ENCODE measurements around the gene CACNA2D4. TPM values are rescaled to one million over a fixed set of nuclear protein-coding genes. Genes with fewer than 3 reads are reported as not detected.

Gene CACNA2D4
- total RNA-seq, 1 experiment from 2014 or later: 1.7 TPM

GRCh38 chr12:1810201-1810930, 108.1 kb downstream of the CACNA2D4 start:
- intact Hi-C loops (cut with micrococcal nuclease): no loop called here
- ATAC-seq (no peak), DNase-seq (ENCODE audit: low read depth, low spot score) (no peak)
- no peaks in the 10 kb centered on the region for H3K36me3 ChIP-seq (ENCODE audit: control insufficient read depth in 1 of 2, insufficient read depth in 2 of 2, low read length in 2 of 2)
- H3K27ac ChIP-seq (ENCODE audit: low read depth, low read length): no peak overlapping the region
- no peaks in the 10 kb centered on the region for H3K79me2 ChIP-seq (ENCODE audit: insufficient read depth, low read length)
- TF ChIP-seq FOSL1 (IDR thresholded peaks at IDR 0.05; ENCODE audit: low read depth): no peak
- TF ChIP-seq CEBPB (IDR thresholded peaks at IDR 0.05; ENCODE audit: low read depth): no peak
- no peak for TF ChIP-seq JUND (IDR thresholded peaks at IDR 0.05)
- no peak for TF ChIP-seq YY1 (IDR thresholded peaks at IDR 0.05; ENCODE audit: extremely low read depth, insufficient replicate concordance, low read depth, low read length)
- TF ChIP-seq EZH2 (IDR thresholded peaks at IDR 0.05): no peak
- no peak for TF ChIP-seq REST (IDR thresholded peaks at IDR 0.05; ENCODE audit: low read depth)
- no peak for TF ChIP-seq POLR2A (IDR thresholded peaks at IDR 0.05; ENCODE audit: borderline replicate concordance, extremely low read depth, insufficient read depth, insufficient read length)
- TF ChIP-seq, protein P1, sequence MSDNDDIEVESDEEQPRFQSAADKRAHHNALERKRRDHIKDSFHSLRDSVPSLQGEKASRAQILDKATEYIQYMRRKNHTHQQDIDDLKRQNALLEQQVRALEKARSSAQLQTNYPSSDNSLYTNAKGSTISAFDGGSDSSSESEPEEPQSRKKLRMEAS (IDR thresholded peaks at IDR 0.05): no peak
- TF ChIP-seq TCF7L2 (IDR thresholded peaks at IDR 0.05; ENCODE audit: borderline replicate concordance, extremely low read depth, insufficient read depth, insufficient read length): no peak
- TF ChIP-seq POLR2AphosphoS5 (IDR thresholded peaks at IDR 0.05; ENCODE audit: low read depth, low read length): no peak
- TF ChIP-seq ZBTB33 (IDR thresholded peaks at IDR 0.05; ENCODE audit: extremely low read depth, insufficient replicate concordance, low read length): no peak
- TF ChIP-seq CTCF (IDR thresholded peaks at IDR 0.05 in 2 of 3, conservative IDR thresholded peaks at IDR 0.05 in 1 of 3; ENCODE audit: borderline replicate concordance in 1 of 3, insufficient read depth in 1 of 3, low read depth in 2 of 3, low read length in 2 of 3): no peak
- TF ChIP-seq, protein P2, sequence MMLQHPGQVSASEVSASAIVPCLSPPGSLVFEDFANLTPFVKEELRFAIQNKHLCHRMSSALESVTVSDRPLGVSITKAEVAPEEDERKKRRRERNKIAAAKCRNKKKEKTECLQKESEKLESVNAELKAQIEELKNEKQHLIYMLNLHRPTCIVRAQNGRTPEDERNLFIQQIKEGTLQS (IDR thresholded peaks at IDR 0.05): no peak
- TF ChIP-seq EZH2phosphoT487 (IDR thresholded peaks at IDR 0.05; ENCODE audit: borderline replicate concordance): no peak
- TF ChIP-seq RAD21 (IDR thresholded peaks at IDR 0.05; ENCODE audit: low read depth): no peak
- no peak for TF ChIP-seq ZFX (IDR thresholded peaks at IDR 0.05)
- TF ChIP-seq SRF (IDR thresholded peaks at IDR 0.05; ENCODE audit: low read depth): no peak
- no peak for TF ChIP-seq EGR1 (IDR thresholded peaks at IDR 0.05; ENCODE audit: low read depth)
- TF ChIP-seq ZNF274 (IDR thresholded peaks at IDR 0.05; ENCODE audit: low read depth, low read length): no peak
- no TSS peak for BruUV-seq (replicated peaks)
- H3K27me3 ChIP-seq (ENCODE audit: insufficient read depth, low read length): no peaks in the 10 kb centered on the region
- H3K4me1 ChIP-seq (ENCODE audit: control insufficient read depth in 1 of 2, insufficient read depth in 2 of 2, low read length in 2 of 2): peaks cover 0 to 4% of the 10 kb centered on the region in 2 experiments; a peak in 1 of 4 replicates
- H3K9me3 ChIP-seq (ENCODE audit: control insufficient read depth in 1 of 2, insufficient read depth in 1 of 2, low read depth in 1 of 2, low read length in 2 of 2): no peaks in the 10 kb centered on the region
- H3K9me2 ChIP-seq (ENCODE audit: insufficient read depth): no peaks in the 10 kb centered on the region
- POLR2A ChIA-PET: no interaction called here
- no peak overlapping the region for H3K4me3 ChIP-seq (replicated peaks in 1 of 2; ENCODE audit: low read depth in 1 of 2, low read length in 2 of 2)
- RAD21 ChIA-PET (ENCODE audit: low non-redundant PET in 1 of 2, low total read pairs in 2 of 2, uncharacterized antibody in 2 of 2, unreplicated experiment in 2 of 2): no interaction called here
- H2AFZ ChIP-seq (ENCODE audit: low read depth, low read length, poor library complexity, severe bottlenecking): no peak overlapping the region
- H3K9ac ChIP-seq (ENCODE audit: low read length): no peak overlapping the region
- no peaks in the 10 kb centered on the region for H4K20me1 ChIP-seq (ENCODE audit: insufficient read depth)
- H3K4me2 ChIP-seq (ENCODE audit: low read length): no peak overlapping the region
- CTCF ChIA-PET: no interaction called here
